ENCODE results near the gene HAVCR1. TPM values are rescaled to one million over a fixed set of nuclear protein-coding genes. Genes with fewer than 3 reads are reported as not detected.
"Not testable (repeated sequence)": the region's sequence is repeated elsewhere in the genome, so short reads cannot be mapped to it uniquely, and the experiment has no call there.

Gene HAVCR1
- total RNA-seq, 2 experiments from 2014 or later, result 2.8 to 2.9 TPM

DNA sequence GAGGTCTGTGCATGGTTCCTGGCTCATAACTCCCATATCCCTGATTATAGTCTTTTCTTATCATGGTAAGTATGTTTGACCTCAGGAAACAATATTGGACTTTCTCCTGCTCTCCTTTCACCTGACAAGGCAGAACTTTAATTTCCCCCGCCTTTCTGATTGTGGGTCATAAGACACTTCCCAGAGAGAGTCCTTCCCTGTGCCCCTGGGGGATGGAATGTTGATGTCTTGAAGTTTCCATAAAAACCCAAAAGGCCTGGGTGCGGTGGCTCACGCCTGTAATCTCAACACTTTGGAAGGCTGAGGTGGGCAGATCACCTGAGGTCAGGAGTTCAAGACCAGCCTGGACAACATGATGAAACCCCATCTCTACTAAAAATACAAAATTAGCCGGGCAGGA is 11.9 kb downstream of the HAVCR1 start:
- Mint-ChIP-seq H3K36me3 (ENCODE audit: low read depth) (peaks cover 44% of the 10 kb centered on the region), H3K4me1 (ENCODE audit: low read depth) (peaks cover 64% of the 10 kb centered on the region)

DNA sequence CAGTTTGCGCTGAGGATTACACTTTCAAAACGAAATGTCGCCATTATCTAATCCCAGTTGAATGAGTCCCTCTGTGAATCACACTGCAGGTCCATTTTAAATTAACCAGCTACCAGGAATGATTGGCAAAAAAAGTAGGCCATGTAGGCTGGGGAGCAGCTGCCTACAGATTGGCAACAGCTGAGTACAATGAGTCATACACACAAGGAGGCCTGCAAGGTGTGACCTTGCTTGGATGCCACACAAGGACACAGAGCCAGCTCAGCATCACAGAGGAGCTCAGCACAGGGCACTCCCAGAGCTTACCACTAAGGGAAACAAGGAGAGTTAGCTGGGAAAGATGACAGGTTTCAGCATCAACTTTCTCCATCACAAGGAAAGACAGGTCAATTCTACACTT is 12.9 kb downstream of the HAVCR1 start:
- DNase-seq (no peak), ATAC-seq (no peak)
- ChIA-PET POLR2A (interaction anchor here (1.9 kb wide), 1 partner anchor 96 kb away, joined by 6 read pairs; the partner anchor contains the start of gene MED7), CTCF (interaction anchor here (0.6 to 0.8 kb wide), 2 partner anchors 18 to 86 kb away, joined by 4 read pairs; no protein-coding TSS in a partner anchor)
- Mint-ChIP-seq H3K4me3 (no peak overlapping the region), H3K4me1 (ENCODE audit: low read depth) (peaks cover 58% of the 10 kb centered on the region), H3K27me3 (ENCODE audit: low read depth) (no peaks in the 10 kb centered on the region), H3K27ac (no peak overlapping the region), H3K9me3 (ENCODE audit: insufficient read depth) (no peaks in the 10 kb centered on the region), H3K36me3 (ENCODE audit: low read depth) (peaks cover 40% of the 10 kb centered on the region)

More for the DNA sequence above, 11.9 kb downstream of the HAVCR1 start:
- H3K4me3 Mint-ChIP-seq; CTCF ChIA-PET; H3K27ac Mint-ChIP-seq; DNase-seq; H3K27me3 Mint-ChIP-seq (ENCODE audit: low read depth); H3K9me3 Mint-ChIP-seq (ENCODE audit: insufficient read depth); ATAC-seq; POLR2A ChIA-PET: not testable (repeated sequence)

DNA sequence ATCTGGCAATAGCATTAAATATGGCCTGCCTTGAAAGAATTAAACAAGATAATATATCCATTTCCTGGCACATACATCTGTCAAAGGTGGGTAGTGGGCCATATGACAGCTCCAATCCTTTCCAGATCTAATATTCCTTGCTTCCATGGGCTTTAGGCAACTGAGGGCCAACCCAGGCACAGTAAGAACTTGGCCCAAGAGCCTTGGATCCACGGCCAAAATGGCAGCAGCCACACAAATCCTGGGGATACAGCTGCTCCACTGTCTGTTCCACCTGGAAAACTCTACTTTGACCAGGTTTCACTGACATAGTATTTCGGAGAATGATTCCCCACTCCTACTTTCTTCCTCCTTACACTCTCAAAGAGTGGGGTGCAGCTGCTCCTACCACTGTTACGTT is 13.3 kb downstream of the HAVCR1 start:
- Mint-ChIP-seq H3K27ac (no peak overlapping the region), H3K36me3 (ENCODE audit: low read depth) (peaks cover 40% of the 10 kb centered on the region), H3K27me3 (ENCODE audit: low read depth) (no peaks in the 10 kb centered on the region), H3K4me1 (ENCODE audit: low read depth) (peaks cover 53% of the 10 kb centered on the region), H3K4me3 (no peak overlapping the region), H3K9me3 (ENCODE audit: insufficient read depth) (no peaks in the 10 kb centered on the region)
- DNase-seq (no peak), ATAC-seq (no peak)
- ChIA-PET POLR2A (interaction anchor here (1.9 kb wide), 1 partner anchor 97 kb away, joined by 6 read pairs; the partner anchor contains the start of gene MED7), CTCF (interaction anchor here (0.7 to 1.2 kb wide), 3 partner anchors 10 to 87 kb away, joined by 3 to 4 read pairs (median 4); no protein-coding TSS in a partner anchor)

DNA sequence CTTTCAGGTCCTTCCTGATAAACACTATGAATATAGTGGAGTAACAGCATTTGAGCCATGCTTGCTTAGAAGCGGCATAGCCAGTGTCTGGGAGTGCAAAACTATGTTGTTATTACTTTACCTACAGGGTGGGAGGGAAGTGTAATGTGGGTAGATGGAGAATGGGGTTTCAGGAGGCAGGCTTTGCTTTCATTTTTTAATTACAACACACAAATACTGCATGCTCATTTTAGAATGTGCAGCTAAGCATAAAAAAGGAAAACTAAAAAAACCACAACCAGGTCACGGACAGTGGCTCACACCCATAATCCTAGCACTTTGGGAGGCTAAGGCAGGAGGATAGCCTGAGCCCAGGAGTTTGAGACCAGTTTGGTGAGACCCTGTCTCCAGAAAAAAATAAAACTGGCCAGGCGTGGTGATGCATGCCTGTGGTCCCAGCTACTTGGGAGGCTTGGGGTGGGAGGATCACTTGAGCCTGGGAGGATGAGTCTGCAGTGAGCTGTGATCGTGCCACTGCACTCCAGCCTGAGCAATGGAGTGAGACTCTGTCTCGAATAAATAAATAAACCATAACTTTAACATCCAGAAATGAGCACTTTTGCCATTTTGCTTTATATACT is 20.2 kb downstream of the HAVCR1 start:
- ChIA-PET CTCF (interaction anchor here (0.6 kb wide), 1 partner anchor 11 kb away, joined by 3 read pairs; no protein-coding TSS in a partner anchor), POLR2A (interaction anchor here (0.7 to 1.2 kb wide), 2 partner anchors 9 to 39 kb away, joined by 3 read pairs; no protein-coding TSS in a partner anchor)
- DNase-seq (no peak), ATAC-seq (peak; percentile 44)
- peaks cover 25% of the 10 kb centered on the region for H3K4me1 Mint-ChIP-seq (ENCODE audit: low read depth)
- no peak overlapping the region for H3K4me3 Mint-ChIP-seq
- peaks cover 24% of the 10 kb centered on the region for H3K36me3 Mint-ChIP-seq (ENCODE audit: low read depth)
- peak overlapping the region; percentile 79 for H3K27ac Mint-ChIP-seq
- H3K9me3 Mint-ChIP-seq (ENCODE audit: insufficient read depth), result no peaks in the 10 kb centered on the region
- H3K27me3 Mint-ChIP-seq (ENCODE audit: low read depth), result no peaks in the 10 kb centered on the region

DNA sequence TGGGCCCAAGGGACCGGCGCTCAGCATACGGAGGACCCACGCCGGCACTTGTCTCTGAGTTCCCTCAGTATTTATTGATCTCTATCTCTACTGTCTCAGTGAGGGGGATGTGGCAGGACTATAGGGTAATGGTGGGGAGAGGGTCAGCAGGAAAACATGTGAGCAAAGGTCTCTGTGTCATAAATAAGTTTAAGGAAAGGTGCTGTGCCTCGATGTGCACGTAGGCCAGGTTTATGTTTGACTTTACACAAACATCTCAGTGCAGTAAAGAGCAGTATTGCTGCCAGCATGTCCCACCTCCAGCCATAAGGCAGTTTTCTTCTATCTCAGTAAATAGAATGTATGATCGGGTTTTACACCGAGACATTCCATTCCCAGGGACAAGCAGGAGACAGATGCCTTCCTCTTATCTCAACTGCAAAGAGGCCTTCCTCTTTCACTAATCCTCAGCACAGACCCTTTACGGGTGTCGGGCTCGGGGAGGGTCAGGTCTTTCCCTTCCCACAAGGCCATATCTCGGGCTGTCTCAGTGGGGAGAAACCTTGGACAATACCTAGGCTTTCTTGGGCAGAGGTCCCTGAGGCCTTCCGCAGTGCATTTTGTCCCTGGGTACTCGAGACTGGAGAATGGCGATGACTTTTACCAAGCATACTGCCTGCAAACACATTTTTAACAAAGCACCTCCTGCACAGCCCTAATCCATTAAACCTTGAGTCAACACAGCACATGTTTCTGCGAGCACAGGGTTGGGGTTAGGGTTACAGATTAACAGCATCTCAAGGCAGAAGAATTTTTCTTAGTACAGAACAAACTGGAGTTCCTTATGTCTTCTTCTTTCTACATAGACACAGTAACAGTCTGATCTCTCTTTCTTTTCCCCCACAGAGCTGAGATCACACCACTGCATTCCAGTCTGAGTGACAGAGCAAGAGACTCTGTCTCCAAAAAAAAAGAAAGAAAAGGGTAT is 24.5 kb downstream of the HAVCR1 start:
- peaks cover 32% of the 10 kb centered on the region for H3K36me3 Mint-ChIP-seq (ENCODE audit: low read depth)
- not testable (repeated sequence) for H3K27ac Mint-ChIP-seq; ATAC-seq; H3K9me3 Mint-ChIP-seq (ENCODE audit: insufficient read depth); H3K4me3 Mint-ChIP-seq; DNase-seq; H3K27me3 Mint-ChIP-seq (ENCODE audit: low read depth)
- ChIA-PET POLR2A (interaction anchor here (0.6 to 0.7 kb wide), 2 partner anchors 31 to 108 kb away, joined by 4 read pairs; partner anchors contain the start of gene MED7), CTCF (interaction anchor here (1.2 kb wide), 1 partner anchor 11 kb away, joined by 3 read pairs; no protein-coding TSS in a partner anchor)
- H3K4me1 Mint-ChIP-seq (ENCODE audit: low read depth), result peaks cover 55% of the 10 kb centered on the region

DNA sequence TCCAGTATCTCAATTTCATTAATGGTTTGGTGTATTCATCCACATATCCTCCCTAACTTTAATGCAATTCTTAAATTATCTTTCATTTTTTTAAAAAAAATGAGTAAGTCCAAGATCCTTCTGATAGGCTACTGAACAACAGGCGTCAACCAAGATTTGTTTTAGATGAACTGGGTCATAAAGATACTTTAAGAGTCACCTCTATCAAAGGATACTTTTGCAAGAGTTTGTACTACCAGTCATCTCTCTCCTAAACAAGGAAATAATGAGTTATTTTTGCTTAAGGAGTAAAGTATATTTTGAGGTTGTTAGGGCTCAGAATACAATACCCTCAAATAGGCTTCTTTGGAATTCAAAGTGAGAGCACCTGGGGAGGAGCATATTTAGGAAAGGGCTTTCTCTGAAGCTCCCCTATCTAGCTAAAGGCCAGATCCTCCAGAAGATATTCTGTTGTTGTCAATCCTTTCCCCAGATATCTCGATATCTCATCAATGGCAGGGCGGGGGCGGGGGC is 25.8 kb downstream of the HAVCR1 start:
- ChIA-PET CTCF (no interaction called here), POLR2A (no interaction called here)
- no peaks in the 10 kb centered on the region for H3K27me3 Mint-ChIP-seq (ENCODE audit: low read depth)
- H3K36me3 Mint-ChIP-seq (ENCODE audit: low read depth), result peaks cover 34% of the 10 kb centered on the region
- no peaks in the 10 kb centered on the region for H3K9me3 Mint-ChIP-seq (ENCODE audit: insufficient read depth)
- DNase-seq (no peak), ATAC-seq (no peak)
- peaks cover 60% of the 10 kb centered on the region for H3K4me1 Mint-ChIP-seq (ENCODE audit: low read depth)
- no peak overlapping the region for H3K27ac Mint-ChIP-seq
- no peak overlapping the region for H3K4me3 Mint-ChIP-seq

DNA sequence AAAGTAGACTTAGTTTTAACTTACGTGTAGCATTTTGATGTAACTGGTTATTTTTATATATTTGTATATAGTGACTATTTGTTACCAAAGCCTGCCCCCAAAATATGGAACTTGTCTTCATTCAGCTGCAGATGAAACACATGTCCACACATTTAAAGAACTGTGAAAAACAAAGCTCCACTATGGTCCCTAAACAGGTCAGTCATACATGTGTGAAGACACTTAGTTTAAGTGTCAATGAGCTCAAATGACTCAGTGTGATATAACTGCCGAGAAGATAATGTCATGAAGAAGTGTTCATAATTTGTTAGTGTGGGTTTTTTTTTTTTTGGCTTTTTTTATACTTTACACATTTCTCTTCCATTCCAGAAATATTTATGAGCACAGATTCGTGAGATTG is 28.2 kb downstream of the HAVCR1 start:
- ATAC-seq (no peak), DNase-seq (no peak)
- Mint-ChIP-seq H3K27me3 (ENCODE audit: low read depth) (no peaks in the 10 kb centered on the region), H3K4me1 (ENCODE audit: low read depth) (peaks cover 70% of the 10 kb centered on the region), H3K9me3 (ENCODE audit: insufficient read depth) (no peaks in the 10 kb centered on the region), H3K36me3 (ENCODE audit: low read depth) (peaks cover 39% of the 10 kb centered on the region), H3K27ac (peak overlapping the region; percentile 1), H3K4me3 (no peak overlapping the region)
- POLR2A ChIA-PET, result interaction anchor here (0.5 to 1.8 kb wide), 4 partner anchors 8 to 112 kb away, joined by 3 to 7 read pairs (median 3); partner anchors contain the start of genes HAVCR2 and MED7
- CTCF ChIA-PET, result interaction anchor here (1.5 to 2.0 kb wide), 3 partner anchors 10 to 102 kb away, joined by 3 to 10 read pairs (median 3); no protein-coding TSS in a partner anchor

DNA sequence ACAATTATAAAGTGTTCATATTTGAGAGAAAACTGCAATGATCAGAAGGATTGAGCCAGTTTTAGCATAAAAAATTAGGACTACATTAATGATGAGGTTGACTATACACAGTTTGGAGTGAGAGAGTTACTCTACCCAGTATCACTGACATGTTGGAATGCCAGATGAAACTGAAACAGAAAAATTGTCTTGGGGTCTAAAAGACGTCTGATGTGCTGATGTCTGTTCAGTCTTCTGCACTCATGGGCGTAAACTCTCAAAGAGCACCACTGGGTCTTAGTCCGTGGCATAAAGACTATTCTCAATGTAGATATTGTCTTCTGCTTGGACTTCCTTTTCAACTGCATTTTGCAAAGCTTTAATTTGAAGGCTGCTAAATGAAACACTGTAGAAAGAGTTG is 29.5 kb downstream of the HAVCR1 start:
- Mint-ChIP-seq H3K4me1 (ENCODE audit: low read depth) (peaks cover 82% of the 10 kb centered on the region), H3K36me3 (ENCODE audit: low read depth) (peaks cover 49% of the 10 kb centered on the region), H3K9me3 (ENCODE audit: insufficient read depth) (peaks cover 3% of the 10 kb centered on the region), H3K4me3 (no peak overlapping the region), H3K27ac (peak overlapping the region; percentile 58), H3K27me3 (ENCODE audit: low read depth) (no peaks in the 10 kb centered on the region)
- ATAC-seq, result no peak
- POLR2A ChIA-PET, result interaction anchor here (0.7 to 1.8 kb wide), 4 partner anchors 10 to 494 kb away, joined by 3 to 7 read pairs (median 4); partner anchors contain the start of genes HAVCR2 and MED7
- CTCF ChIA-PET, result interaction anchor here (1.0 to 2.0 kb wide), 6 partner anchors 9 to 103 kb away, joined by 3 to 10 read pairs (median 4); partner anchors contain the start of gene HAVCR2
- no peak for DNase-seq

DNA sequence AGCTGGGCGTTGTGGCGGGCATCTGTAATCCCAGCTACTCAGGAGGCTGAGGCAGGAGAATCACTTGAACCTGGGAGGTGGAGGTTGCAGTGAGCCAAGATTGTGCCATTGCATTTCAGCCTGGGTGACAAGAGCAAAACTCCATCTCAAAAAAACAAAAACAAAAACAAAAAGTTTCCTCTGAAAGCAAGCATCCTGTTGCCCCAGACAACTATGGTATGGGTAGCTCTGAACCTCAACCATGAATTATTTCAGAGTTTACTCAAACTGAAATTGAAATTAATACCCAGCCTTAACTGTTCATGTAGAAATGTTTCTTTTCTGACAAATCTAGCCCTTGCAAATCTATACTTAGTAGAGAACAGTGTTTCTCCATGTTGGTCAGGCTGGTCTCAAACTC is 31.3 kb downstream of the HAVCR1 start:
- H3K9me3 Mint-ChIP-seq (ENCODE audit: insufficient read depth); H3K27me3 Mint-ChIP-seq (ENCODE audit: low read depth); H3K4me3 Mint-ChIP-seq: not testable (repeated sequence)
- CTCF ChIA-PET, result interaction anchor here (0.8 to 4.6 kb wide), 15 partner anchors 11 to 211 kb away, joined by 3 to 44 read pairs (median 4); partner anchors contain the start of gene MED7
- peak; percentile 30 for ATAC-seq
- peaks cover 60% of the 10 kb centered on the region for H3K36me3 Mint-ChIP-seq (ENCODE audit: low read depth)
- H3K4me1 Mint-ChIP-seq (ENCODE audit: low read depth), result peaks cover 86% of the 10 kb centered on the region
- POLR2A ChIA-PET, result interaction anchor here (1.4 kb wide), 1 partner anchor 81 kb away, joined by 5 read pairs; the partner anchor contains the start of gene HAVCR2
- H3K27ac Mint-ChIP-seq, result peak overlapping the region; percentile 81
- peak; percentile 41 for DNase-seq

DNA sequence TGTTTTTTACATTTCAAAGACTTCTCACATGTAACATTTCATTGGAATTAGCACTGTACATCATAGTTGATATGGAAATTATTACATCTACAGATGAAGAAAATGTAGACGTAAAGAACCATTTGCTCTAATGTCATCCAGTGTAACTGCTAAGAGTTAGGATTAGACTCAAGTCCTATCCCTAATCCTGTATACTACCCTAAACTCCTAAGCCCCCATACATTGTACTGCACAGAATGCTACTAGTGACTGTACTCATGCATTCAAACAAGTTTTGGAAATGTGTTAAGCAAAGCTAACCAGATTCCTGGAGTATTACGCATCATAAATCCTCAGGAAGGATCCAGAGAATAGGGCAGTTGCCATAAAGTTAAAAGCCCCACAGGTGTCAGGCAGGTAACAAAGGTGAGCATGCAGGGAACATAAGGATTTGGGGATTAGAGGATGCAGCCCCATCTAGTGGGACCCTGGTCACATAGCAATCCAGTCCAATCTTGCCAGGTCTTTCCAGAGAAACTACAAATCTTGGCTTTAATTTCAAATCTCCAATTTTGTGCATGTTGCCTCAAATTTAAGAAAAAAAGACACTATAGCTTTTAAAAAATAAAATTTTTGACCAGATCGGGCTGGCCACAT is 32.0 kb downstream of the HAVCR1 start:
- ATAC-seq (no peak), DNase-seq (peak; percentile 34)
- no peak overlapping the region for H3K4me3 Mint-ChIP-seq
- ChIA-PET POLR2A (interaction anchor here (0.8 to 3.6 kb wide), 5 partner anchors 48 to 116 kb away, joined by 3 to 21 read pairs (median 5); partner anchors contain the start of genes HAVCR2 and MED7), CTCF (interaction anchor here (0.7 to 4.6 kb wide), 18 partner anchors 10 to 210 kb away, joined by 3 to 44 read pairs (median 4); partner anchors contain the start of gene MED7)
- peaks cover 91% of the 10 kb centered on the region for H3K4me1 Mint-ChIP-seq (ENCODE audit: low read depth)
- peaks cover 66% of the 10 kb centered on the region for H3K36me3 Mint-ChIP-seq (ENCODE audit: low read depth)
- H3K27me3 Mint-ChIP-seq (ENCODE audit: low read depth), result no peaks in the 10 kb centered on the region
- peaks cover 8% of the 10 kb centered on the region for H3K9me3 Mint-ChIP-seq (ENCODE audit: insufficient read depth)
- H3K27ac Mint-ChIP-seq, result peak overlapping the region; percentile 81
